Upper lobe of right lung (tissue), 1 donor: ENCODE data around the gene KLHL30. TPM values are rescaled to one million over a fixed set of nuclear protein-coding genes. Genes with fewer than 3 reads are reported as not detected.

Source experiments
- ATAC-seq: fragments of 200-7000 bp; cut with Tn5 transposase; one replicate; pipeline ENCODE4 v1.9.1; 2020; ENCODE audit warnings: mild to moderate bottlenecking, moderate library complexity
- DNase-seq: peaks from one replicate; pipeline ENCODE4 v3.0.0-alpha.2; 2020
- H3K27ac ChIP-seq: fragments of 200-600 bp; one replicate; pipeline ENCODE4 v1.8.0; 2022
- H3K27me3 ChIP-seq: fragments of 200-600 bp; one replicate; pipeline ENCODE4 v1.8.0; 2022; ENCODE audit warnings: mild to moderate bottlenecking
- H3K36me3 ChIP-seq: fragments of 200-600 bp; one replicate; pipeline ENCODE4 v1.8.0; 2022
- H3K4me1 ChIP-seq: fragments of 200-600 bp; one replicate; pipeline ENCODE4 v1.8.0; 2022
- H3K4me3 ChIP-seq: fragments of 200-600 bp; one replicate; pipeline ENCODE4 v1.8.0; 2022; ENCODE audit warnings: mild to moderate bottlenecking
- H3K9me3 ChIP-seq: fragments of 200-600 bp; one replicate; pipeline ENCODE4 v1.8.0; 2022
- CTCF ChIP-seq: fragments of 200-600 bp; IDR thresholded peaks from one replicate; pipeline ENCODE4 v1.8.0; 2022; ENCODE audit warnings: antibody characterized with exemption
- intact Hi-C: fragments of 100-400 bp; cut with DNase I; formaldehyde crosslinking; loops from one replicate; pipeline ENCODE4 v1.11.0; 2022
- total RNA-seq: library from RNA; stranded (reverse); fragmentation: NEBNext Ultra II Directional; extraction: Animal tissue kit (Norgen Biotek cat#: 25700); gene quantifications from one replicate; pipeline ENCODE4 v1.2.1, GENCODE V29; 2021
- donor health status: DM: no; HTN: yes; CAD: no; lungs with severe emphysema.

The KLHL30 gene
- total RNA-seq, 1 donor from 2014 or later = 0.90 TPM

DNA sequence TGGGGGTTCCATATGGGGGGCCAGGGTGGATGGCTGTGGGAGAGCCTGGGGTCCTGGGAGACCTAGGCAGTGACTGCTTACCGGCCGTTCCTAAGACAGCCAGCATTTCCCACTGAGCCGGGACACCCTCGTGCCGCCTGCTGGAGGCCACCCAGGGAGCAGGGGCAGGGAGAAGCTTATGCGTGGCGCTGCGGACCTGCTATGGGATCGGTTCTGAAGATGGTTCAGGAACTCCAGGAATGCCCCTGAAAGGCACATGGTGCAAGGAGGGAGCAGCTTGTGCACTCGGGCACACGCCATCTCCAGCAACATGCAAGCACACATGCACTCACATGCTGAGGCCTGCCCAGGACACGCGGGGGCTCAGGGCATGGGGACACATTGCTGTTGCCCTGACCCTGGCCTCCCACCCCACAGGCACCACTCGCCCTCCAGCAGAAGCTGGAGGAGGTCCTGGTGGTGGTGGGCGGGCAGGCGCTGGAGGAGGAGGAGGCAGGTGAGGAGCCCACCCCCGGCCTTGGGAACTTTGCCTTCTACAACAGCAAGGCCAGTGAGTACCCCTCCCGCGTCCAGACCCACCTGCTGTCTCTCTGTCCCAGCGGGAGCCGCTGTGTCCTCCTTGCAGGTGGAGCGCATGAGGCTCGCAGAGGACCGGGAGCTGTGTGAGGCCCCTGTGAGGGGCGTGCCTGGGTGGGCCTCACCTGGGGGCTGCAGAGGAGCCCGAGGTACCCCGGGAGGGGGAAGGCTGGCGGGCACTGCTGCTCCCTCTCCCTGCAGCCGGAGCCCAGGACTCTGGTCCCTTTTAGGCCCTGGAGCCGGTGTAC is 4.1 kb downstream of the KLHL30 start:
- intact Hi-C loops = no loop called here
- TF ChIP-seq CTCF = no peak
- H3K27me3 ChIP-seq = no peaks in the 10 kb centered on the region
- no peak overlapping the region for H3K27ac ChIP-seq
- H3K4me1 ChIP-seq = peaks cover 2% of the 10 kb centered on the region
- H3K9me3 ChIP-seq = no peaks in the 10 kb centered on the region
- H3K36me3 ChIP-seq = no peaks in the 10 kb centered on the region
- DNase-seq (no peak), ATAC-seq (no peak)
- H3K4me3 ChIP-seq = no peak overlapping the region

- no peak for DNase-seq
- Histone ChIP-seq H3K36me3 (no peaks in the 10 kb centered on the region), H3K4me1 (no peaks in the 10 kb centered on the region), H3K4me3 (no peak overlapping the region), H3K27ac (no peak overlapping the region), H3K9me3 (no peaks in the 10 kb centered on the region), H3K27me3 (no peaks in the 10 kb centered on the region)
- ATAC-seq = no peak
- TF ChIP-seq CTCF = no peak
- intact Hi-C loops = no loop called here
Measured at GRCh38 chr2:238143239-238143951, 4.9 kb downstream of the KLHL30 start.

DNA sequence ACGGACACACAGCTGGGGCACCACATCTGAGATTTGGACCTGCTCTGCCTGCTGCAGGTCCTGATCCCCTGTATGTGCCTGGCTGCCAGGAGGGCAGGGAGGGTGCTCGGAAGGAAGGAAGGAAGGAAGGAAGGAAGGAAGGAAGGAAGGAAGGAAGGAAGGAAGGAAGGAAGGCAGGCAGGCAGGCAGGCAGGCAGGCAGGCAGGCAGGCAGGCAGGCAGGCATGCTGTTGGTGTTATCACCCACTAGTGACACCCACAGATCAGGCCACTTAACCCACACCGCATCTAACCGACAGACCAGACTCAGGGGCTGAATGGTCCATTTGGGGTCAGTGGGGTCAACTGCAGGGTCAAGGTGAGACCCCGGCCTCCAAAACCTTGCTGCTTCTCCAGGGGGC is 5.8 kb downstream of the KLHL30 start:
- ATAC-seq (no peak), DNase-seq (no peak)
- Histone ChIP-seq H3K27me3 (no peaks in the 10 kb centered on the region), H3K36me3 (no peaks in the 10 kb centered on the region), H3K27ac (no peak overlapping the region), H3K4me3 (no peak overlapping the region), H3K9me3 (no peaks in the 10 kb centered on the region), H3K4me1 (no peaks in the 10 kb centered on the region)
- intact Hi-C loops = no loop called here
- TF ChIP-seq CTCF = no peak

DNA sequence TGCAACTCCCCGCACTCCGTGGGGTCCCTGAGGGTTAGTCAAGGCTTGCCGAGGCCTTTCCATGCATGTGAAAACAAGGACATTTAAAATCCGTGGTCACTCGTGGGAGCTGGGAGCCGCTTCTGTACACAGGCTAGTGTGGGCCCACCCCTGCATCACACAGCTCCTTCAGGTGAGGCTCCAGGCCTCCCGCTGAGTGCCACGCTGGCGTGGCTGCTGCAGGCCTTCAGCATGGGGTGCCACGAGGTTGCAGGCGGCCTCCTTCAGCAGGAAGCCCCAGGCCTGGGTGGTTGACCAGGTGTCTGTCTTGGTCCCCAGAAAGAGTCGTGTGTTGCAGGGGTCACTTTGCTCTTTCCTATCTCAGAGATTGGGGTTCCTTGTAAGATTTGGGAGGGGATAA is 6.6 kb downstream of the KLHL30 start:
- intact Hi-C loops = no loop called here
- Histone ChIP-seq H3K4me1 (no peaks in the 10 kb centered on the region), H3K9me3 (no peaks in the 10 kb centered on the region), H3K27ac (no peak overlapping the region), H3K4me3 (no peak overlapping the region), H3K36me3 (no peaks in the 10 kb centered on the region), H3K27me3 (no peaks in the 10 kb centered on the region)
- no peak for TF ChIP-seq CTCF
- DNase-seq = no peak
- no peak for ATAC-seq

- H3K4me3 ChIP-seq = no peak overlapping the region
- ATAC-seq (no peak), DNase-seq (no peak)
- no peaks in the 10 kb centered on the region for H3K27me3 ChIP-seq
- intact Hi-C loops = no loop called here
- H3K27ac ChIP-seq = no peak overlapping the region
- TF ChIP-seq CTCF = no peak
- no peaks in the 10 kb centered on the region for H3K36me3 ChIP-seq
- H3K9me3 ChIP-seq = no peaks in the 10 kb centered on the region
- H3K4me1 ChIP-seq = no peaks in the 10 kb centered on the region
Measured at GRCh38 chr2:238145851-238146250, 7.4 kb downstream of the KLHL30 start.
